IMR-90 (cell line): ENCODE measurements around the gene NTM. TPM values are rescaled to one million over a fixed set of nuclear protein-coding genes. Genes with fewer than 3 reads are reported as not detected.

ENCODE experiments used
- ATAC-seq: fragments of 200-7000 bp; cut with Tn5 transposase; 2 replicates; pipeline ENCODE4 v1.9.1; 2020; ENCODE audit warnings: low read depth, mild to moderate bottlenecking, moderate library complexity
- BruUV-seq: library from RNA; stranded (reverse); fragments of 400-500 nt; replicated peaks from 2 replicates; lab custom pipeline; 2021; lab: Mats Ljungman, UMichigan
- CTCF ChIA-PET: fragments of 300-600 bp; formaldehyde crosslinking; extraction: SDS; loops from one replicate; lab custom pipeline; 2021; ENCODE audit warnings: antibody characterized with exemption; lab: Yijun Ruan, JAX
- POLR2A ChIA-PET: fragments of 300-600 bp; sonication (Branson Sonifier 250); formaldehyde crosslinking; loops from one replicate; lab custom pipeline; 2022; ENCODE audit warnings: antibody characterized with exemption; ENCODE audit not compliant: unreplicated experiment; lab: Charles Lee
- DNase-seq: peaks from one replicate; pipeline ENCODE4 v3.0.0; 2013
- H2AFZ ChIP-seq: replicated peaks from 2 replicates; pipeline ENCODE3; 2013; ENCODE audit warnings: low read length, mild to moderate bottlenecking; ENCODE audit not compliant: poor library complexity
- H2AK5ac ChIP-seq: 2 replicates; pipeline ENCODE4 v1.6.1; 2013; ENCODE audit warnings: low read depth, low read length, inconsistent platforms
- H2AK9ac ChIP-seq: replicated peaks from 2 replicates; pipeline ENCODE3; 2013; ENCODE audit warnings: mild to moderate bottlenecking, low read depth, low read length, moderate library complexity; ENCODE audit not compliant: poor library complexity
- H2BK120ac ChIP-seq: 2 replicates; pipeline ENCODE4 v1.6.1; 2013; ENCODE audit warnings: low read depth, low read length, inconsistent platforms
- H2BK15ac ChIP-seq: 3 replicates; pipeline ENCODE4 v1.6.1; 2013; ENCODE audit warnings: low read depth, low read length, inconsistent platforms
- H2BK20ac ChIP-seq: 2 replicates; pipeline ENCODE4 v1.6.1; 2013; ENCODE audit warnings: low read depth, mild to moderate bottlenecking, inconsistent platforms, low read length, moderate library complexity
- H2BK5ac ChIP-seq: 2 replicates; pipeline ENCODE4 v1.6.1; 2013; ENCODE audit warnings: mild to moderate bottlenecking, low read depth, low read length, inconsistent platforms; ENCODE audit not compliant: poor library complexity, severe bottlenecking
- H3K14ac ChIP-seq: replicated peaks from 2 replicates; pipeline ENCODE4 v1.6.1; 2013; ENCODE audit warnings: low read depth, low read length, inconsistent platforms
- H3K18ac ChIP-seq: 2 replicates; pipeline ENCODE4 v1.6.1; 2013; ENCODE audit warnings: low read depth, low read length, control low read depth
- H3K23ac ChIP-seq: 2 replicates; pipeline ENCODE4 v1.6.1; 2013; ENCODE audit warnings: low read depth, low read length, inconsistent platforms
- H3K27ac ChIP-seq: 2 replicates; pipeline ENCODE4 v1.5.1; 2013; ENCODE audit warnings: mild to moderate bottlenecking, control low read depth, low read length; ENCODE audit not compliant: insufficient read depth
- H3K27me3 ChIP-seq: 2 replicates; pipeline ENCODE4 v1.6.1; 2013; ENCODE audit warnings: low read length; ENCODE audit not compliant: control insufficient read depth, insufficient read depth
- H3K36me3 ChIP-seq: 2 replicates; pipeline ENCODE4 v1.6.1; 2013; ENCODE audit warnings: low read length, mixed read lengths; ENCODE audit not compliant: control insufficient read depth, insufficient read depth
- H3K4ac ChIP-seq: 2 replicates; pipeline ENCODE4 v1.6.1; 2013; ENCODE audit warnings: low read depth, low read length, inconsistent platforms
- H3K4me1 ChIP-seq: 2 replicates; pipeline ENCODE4 v1.6.1; 2013; ENCODE audit warnings: low read length, mixed read lengths; ENCODE audit not compliant: control insufficient read depth, insufficient read depth
- H3K4me2 ChIP-seq: 2 replicates; pipeline ENCODE4 v1.6.1; 2013; ENCODE audit warnings: low read depth, mild to moderate bottlenecking, control low read depth, low read length, moderate library complexity
- H3K4me3 ChIP-seq: 2 replicates; pipeline ENCODE4 v1.5.1; 2013; ENCODE audit warnings: low read depth, mild to moderate bottlenecking, control low read depth, low read length, moderate library complexity; ENCODE audit not compliant: insufficient read depth
- H3K56ac ChIP-seq: 2 replicates; pipeline ENCODE4 v1.6.1; 2013; ENCODE audit warnings: low read length, inconsistent platforms; ENCODE audit not compliant: insufficient read depth; ENCODE audit errors: extremely low read depth
- H3K79me1 ChIP-seq, 2 experiments: 2 replicates each; pipeline ENCODE4 v1.6.1; 2013; ENCODE audit warnings: low read length in 2 of 2, inconsistent platforms in 1 of 2, low read depth in 1 of 2
- H3K9ac ChIP-seq: 2 replicates; pipeline ENCODE4 v1.6.1; 2013; ENCODE audit warnings: low read depth, low read length, control low read depth
- H3K9me1 ChIP-seq: 2 replicates; pipeline ENCODE4 v1.6.1; 2013; ENCODE audit warnings: low read length, inconsistent platforms; ENCODE audit not compliant: insufficient read depth
- H3K9me3 ChIP-seq: 2 replicates; pipeline ENCODE4 v1.6.1; 2013; ENCODE audit warnings: low read length; ENCODE audit not compliant: control insufficient read depth, insufficient read depth
- H4K20me1 ChIP-seq: 2 replicates; pipeline ENCODE4 v1.6.1; 2013; ENCODE audit warnings: low read length, inconsistent platforms; ENCODE audit not compliant: insufficient read depth
- H4K5ac ChIP-seq: 2 replicates; pipeline ENCODE4 v1.6.1; 2013; ENCODE audit warnings: mild to moderate bottlenecking, low read depth, low read length, control low read depth
- H4K8ac ChIP-seq, 2 experiments: 2 replicates each; pipeline ENCODE4 v1.6.1; 2013; ENCODE audit warnings: low read depth in 2 of 2, low read length in 2 of 2, control low read depth in 1 of 2, inconsistent platforms in 1 of 2
- H4K91ac ChIP-seq: 2 replicates; pipeline ENCODE4 v1.6.1; 2013; ENCODE audit warnings: low read depth, low read length, inconsistent platforms; ENCODE audit not compliant: insufficient read depth
- MAZ ChIP-seq: IDR thresholded peaks from 2 replicates; pipeline ENCODE4 v1.6.1; 2012; ENCODE audit warnings: low read depth, mild to moderate bottlenecking, low read length, improper control_type of control experiment, moderate library complexity, borderline replicate concordance
- RFX5 ChIP-seq: IDR thresholded peaks from 2 replicates; pipeline ENCODE4 v1.8.0; 2012; ENCODE audit warnings: low read depth, mild to moderate bottlenecking, low read length, moderate library complexity
- WGBS, 2 experiments: methylation state at CpG; one replicate each; pipeline versions ENCODE4 v1.1.5 to v1.1.7; 2013; ENCODE audit warnings: missing lambda C conversion rate in 2 of 2; ENCODE audit not compliant: insufficient read length in 1 of 2; ENCODE audit errors: extremely low coverage in 2 of 2; 5-methylcytosine and 5-hydroxymethylcytosine counted together
- dilution Hi-C: fragments of 300-500 bp; cut with HindIII; formaldehyde crosslinking; loops from one replicate; pipeline ENCODE4 v1.14.3; 2018; ENCODE audit warnings: low sequenced_read_pairs; ENCODE audit not compliant: unreplicated experiment
- in situ Hi-C: fragments of 300-500 bp; cut with MboI; formaldehyde crosslinking; loops from 3 replicates; pipeline ENCODE4 v1.14.3; 2019; ENCODE audit warnings: low sequenced_read_pairs, inconsistent platforms, mixed read lengths
- intact Hi-C: fragments of 100-400 bp; cut with micrococcal nuclease; formaldehyde crosslinking; loops from 2 replicates; pipeline ENCODE4 v1.10.0; 2022
- polyA plus RNA-seq, 3 experiments: library from polyadenylated mRNA; depleted of rRNA; stranded (reverse); fragments of >200 nt; gene quantifications; 2 replicates each; pipeline ENCODE4 v1.2.3, GENCODE V29; 2012; ENCODE audit warnings: low replicate concordance in 1 of 3
- total RNA-seq: library from RNA; depleted of rRNA; stranded (reverse); fragments of >200 nt; gene quantifications from 2 replicates; pipeline ENCODE4 v1.2.3, GENCODE V29; 2012

The NTM gene
- total and polyA plus RNA-seq, 2 of the 4 experiments (the other 2 are of a cell fraction), result 19.5 to 25.5 TPM

- Histone ChIP-seq H2AK5ac (no peak overlapping the region), H3K18ac (no peak overlapping the region), H2BK15ac (no peak overlapping the region), H3K9me1 (peaks cover 3% of the 10 kb centered on the region), H4K91ac (no peak overlapping the region), H2AFZ (no peak overlapping the region), H4K5ac (no peak overlapping the region), H2BK20ac (no peak overlapping the region), H3K23ac (no peak overlapping the region), H4K8ac (no peak overlapping the region), H2BK120ac (no peak overlapping the region), H4K20me1 (no peaks in the 10 kb centered on the region), H3K4ac (no peak overlapping the region), H3K56ac (no peak overlapping the region), H2BK5ac (no peak overlapping the region), H3K9ac (no peak overlapping the region), H3K27me3 (no peaks in the 10 kb centered on the region), H3K4me2 (no peak overlapping the region), H3K27ac (no peak overlapping the region), H3K4me1 (peaks cover 8% of the 10 kb centered on the region), H3K14ac (no peak overlapping the region), H3K4me3 (no peak overlapping the region), H2AK9ac (no peak overlapping the region), H3K36me3 (no peaks in the 10 kb centered on the region), H3K9me3 (no peaks in the 10 kb centered on the region), H3K79me1 (no peaks in the 10 kb centered on the region)
- no peak for TF ChIP-seq RFX5
- no peak for TF ChIP-seq MAZ
- ATAC-seq (no peak), DNase-seq (no peak)
- ChIA-PET POLR2A (no interaction called here), CTCF (no interaction called here)
- dilution Hi-C loops (no loop called here), in situ Hi-C loops (no loop called here), intact Hi-C loops (no loop called here)
- WGBS, 2 experiments, result no CpG with 5 or more reads among the region's 5 CpGs
- BruUV-seq, result no TSS peak
Observed at GRCh38 chr11:131764126-131764525, 393.7 kb downstream of the NTM start.
